Heart left ventricle (tissue), 13 donors: ENCODE data around the gene WASL.

ENCODE experiments used
- CTCF ChIP-seq, 12 donors: fragments of 200-600 bp; sonication (generic) in 4 of 12; IDR thresholded peaks; one replicate each; pipeline versions ENCODE4 v1.5.0 to v1.8.0; 2018 to 2022; ENCODE audit warnings: antibody characterized with exemption in 12 of 12, mild to moderate bottlenecking in 5 of 12
- POLR2A ChIP-seq, 2 donors: fragments of 450-650 bp; IDR thresholded peaks; one replicate each; pipeline ENCODE4 v1.6.1; 2017; ENCODE audit warnings: antibody characterized with exemption in 2 of 2, mild to moderate bottlenecking in 2 of 2, moderate library complexity in 2 of 2
- donor health status: ischemic (EF 13 %, LVEDD 7.1; RV severe dilation, severe dysfunction).
- donor health status: DM: no; HTN: yes; CAD: no.
- donor health status: DM: no; HTN: no; CAD: no.
- donor health status: ischemic (EF 25% LVEDD 6.9; RV normal size, moderate dysfunction).
- donor health status: ischemic (EF 25% LVEDD 5.7; RV mildly dilated, moderate dysfunction).
- donor health status: ischemic (EF 35%, LVEDD 5.7; RV mildly dilated, moderate dysfunction).
- donor health status: nonischemic (EF 11% LVEDD 7.7; RV severe dilation, severe dysfunction).
- donor health status: DM: yes; HTN: yes; CAD: no.
- donor health status: PGD.
- donor health status: ischemic (EF 29% LVEDD 5.4; RV normal size, mild dysfunction).
- donor health status: nonischemic (EF 23%, LVEDD 6.1; RV moderate dilation, normal function).

- no peak for TF ChIP-seq CTCF (IDR thresholded peaks at IDR 0.05)
- no peak for TF ChIP-seq POLR2A (IDR thresholded peaks at IDR 0.05)
Observed at GRCh38 chr7:123687161-123687560, 61.6 kb downstream of the WASL start.
